Aorta (tissue), 5 donors: ENCODE results near the gene EP300. TPM values are rescaled to one million over a fixed set of nuclear protein-coding genes. Genes with fewer than 3 reads are reported as not detected.
A peak's percentile ranks its signal among the peaks of the same experiment; 100 is the strongest.
"Not testable (repeated sequence)": the region's sequence is repeated elsewhere in the genome, so short reads cannot be mapped to it uniquely, and the experiment has no call there.

Source experiments
- ATAC-seq: fragments of 200-7000 bp; cut with Tn5 transposase; one replicate; pipeline ENCODE4 v1.9.1; 2022; ENCODE audit warnings: moderate library complexity; ENCODE audit not compliant: low FRiP score
- DNase-seq, 2 donors: peaks; one replicate each; pipeline ENCODE4 v3.0.0-alpha.2; 2020
- H3K27ac ChIP-seq, 2 donors: one replicate each; pipeline ENCODE4 v1.5.1; 2013; ENCODE audit warnings: low read length in 2 of 2, mild to moderate bottlenecking in 2 of 2, moderate library complexity in 2 of 2, control low read depth in 1 of 2, inconsistent platforms in 1 of 2, low read depth in 1 of 2
- H3K27me3 ChIP-seq, 2 donors: one replicate each; pipeline ENCODE4 v1.6.1; 2013; ENCODE audit warnings: control low read depth in 1 of 2, low read length in 1 of 2, mild to moderate bottlenecking in 1 of 2, moderate library complexity in 1 of 2; ENCODE audit not compliant: insufficient read depth in 2 of 2, control insufficient read depth in 1 of 2
- H3K36me3 ChIP-seq, 2 donors: one replicate each; pipeline ENCODE4 v1.6.1; 2013; ENCODE audit warnings: control low read depth in 1 of 2, low read length in 1 of 2, mild to moderate bottlenecking in 1 of 2; ENCODE audit not compliant: insufficient read depth in 2 of 2, control insufficient read depth in 1 of 2
- H3K4me1 ChIP-seq, 2 donors: one replicate each; pipeline ENCODE4 v1.6.1; 2013; ENCODE audit warnings: low read length in 2 of 2, control low read depth in 1 of 2, mild to moderate bottlenecking in 1 of 2, moderate library complexity in 1 of 2; ENCODE audit not compliant: insufficient read depth in 2 of 2, control insufficient read depth in 1 of 2
- H3K4me3 ChIP-seq, 2 donors: one replicate each; pipeline ENCODE4 v1.5.1; 2013; ENCODE audit warnings: low read length in 2 of 2, control low read depth in 1 of 2, mild to moderate bottlenecking in 1 of 2
- H3K9me3 ChIP-seq: one replicate; pipeline ENCODE4 v1.6.1; 2013; ENCODE audit warnings: mild to moderate bottlenecking, low read length; ENCODE audit not compliant: control insufficient read depth
- WGBS, 2 donors: extraction: QIAGEN DNeasy Blood & Tissue Kit; methylation state at CpG; one replicate each; pipeline ENCODE4 v1.1.7; 2013; 5-methylcytosine and 5-hydroxymethylcytosine counted together
- intact Hi-C, 2 donors: fragments of 100-400 bp; cut with DNase I; formaldehyde crosslinking; loops; one replicate each; pipeline versions ENCODE4 v1.14.2 to v1.15.0; 2022
- polyA plus RNA-seq, 2 donors: library from polyadenylated mRNA; stranded (reverse); fragments of 200-250 nt; gene quantifications; one replicate each; pipeline ENCODE4 v1.2.3, GENCODE V29; 2013
- total RNA-seq, 2 donors: library from RNA; stranded (reverse); fragmentation: NEBNext Ultra II Directional; extraction: Animal tissue kit (Norgen Biotek cat#: 25700); gene quantifications; one replicate each; pipeline ENCODE4 v1.2.1, GENCODE V29; 2021
- donor health status: healthy with polysubstance abuse.
- donor health status: Bipolar disorder and iron deficiency.
- donor health status: DM: no; HTN: no; CAD: no.
- donor health status: DM: no; HTN: no; CAD: no.
- donor health status: DM: yes; HTN: yes; CAD: no.

EP300 gene
- total and polyA plus RNA-seq, 4 donors = 4.9 to 89.5 (median 36.8) TPM

DNA sequence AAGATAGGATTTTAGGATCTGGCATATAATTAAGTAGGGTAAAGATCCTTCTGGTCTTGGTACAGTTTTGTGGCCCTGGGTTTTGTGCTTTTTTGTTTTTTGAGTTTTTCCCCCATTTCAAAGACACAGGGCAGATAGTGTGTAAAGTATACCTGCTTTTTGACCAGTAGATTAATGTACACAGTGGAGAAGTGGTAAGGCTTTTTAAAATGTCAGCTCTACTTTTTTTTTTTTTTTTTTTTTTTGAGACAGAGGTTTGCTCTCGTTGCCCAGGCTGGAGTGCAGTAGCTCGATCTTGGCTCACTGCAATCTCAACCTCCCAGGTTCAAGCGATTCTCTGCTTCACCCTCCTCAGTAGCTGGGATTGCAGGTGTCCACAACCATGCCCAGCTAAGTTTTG is 4.0 kb downstream of the EP300 start:
- no peaks in the 10 kb centered on the region for H3K36me3 ChIP-seq
- WGBS, 2 donors = 42 to 54% methylated on average over 3 of the region's 3 CpGs
- ATAC-seq (no peak), DNase-seq (no peak)
- no peaks in the 10 kb centered on the region for H3K9me3 ChIP-seq
- H3K27ac ChIP-seq = no peak overlapping the region
- peaks cover 0 to 3% of the 10 kb centered on the region in 2 donors for H3K4me1 ChIP-seq
- no peak overlapping the region for H3K4me3 ChIP-seq
- H3K27me3 ChIP-seq = no peaks in the 10 kb centered on the region
- intact Hi-C loops = loop anchor here in 1 of 2 donors (10.0 kb wide), 1 partner anchor 98 kb away; no protein-coding TSS in a partner anchor

GRCh38 chr22:41096841-41097240 is 4.4 kb downstream of the EP300 start:
- Histone ChIP-seq H3K27ac (no peak overlapping the region), H3K9me3 (no peaks in the 10 kb centered on the region), H3K27me3 (no peaks in the 10 kb centered on the region), H3K36me3 (no peaks in the 10 kb centered on the region), H3K4me3 (no peak overlapping the region), H3K4me1 (peaks cover 0 to 3% of the 10 kb centered on the region in 2 donors)
- intact Hi-C loops = loop anchor here in 1 of 2 donors (10.0 kb wide), 1 partner anchor 98 kb away; no protein-coding TSS in a partner anchor
- no peak for ATAC-seq
- no peak for DNase-seq
- 51 to 54% methylated on average over 4 of the region's 4 CpGs for WGBS, 2 donors

- intact Hi-C loops = loop anchor here in 1 of 2 donors (10.0 kb wide), 1 partner anchor 96 kb away; no protein-coding TSS in a partner anchor
- no peaks in the 10 kb centered on the region for H3K9me3 ChIP-seq
- no peak overlapping the region for H3K4me3 ChIP-seq
- H3K4me1 ChIP-seq = peaks cover 2 to 6% of the 10 kb centered on the region in 2 donors
- no peaks in the 10 kb centered on the region for H3K27me3 ChIP-seq
- DNase-seq = no peak
- peak; percentile 33 for ATAC-seq
- H3K27ac ChIP-seq = no peak overlapping the region
- 85 to 87% methylated on average over 16 of the region's 16 CpGs for WGBS, 2 donors
- H3K36me3 ChIP-seq = no peaks in the 10 kb centered on the region
Observed at GRCh38 chr22:41099036-41099435, 6.6 kb downstream of the EP300 start.

GRCh38 chr22:41106122-41106968 is 14.0 kb downstream of the EP300 start:
- WGBS, 2 donors = 75 to 78% methylated on average over 8 of the region's 8 CpGs
- Histone ChIP-seq H3K27me3 (no peaks in the 10 kb centered on the region), H3K36me3 (peaks cover 0 to 3% of the 10 kb centered on the region in 2 donors), H3K27ac (no peak overlapping the region), H3K9me3 (no peaks in the 10 kb centered on the region), H3K4me3 (no peak overlapping the region), H3K4me1 (peaks cover 2 to 5% of the 10 kb centered on the region in 2 donors)
- ATAC-seq (no peak), DNase-seq (no peak)
- intact Hi-C loops = no loop called here

DNA sequence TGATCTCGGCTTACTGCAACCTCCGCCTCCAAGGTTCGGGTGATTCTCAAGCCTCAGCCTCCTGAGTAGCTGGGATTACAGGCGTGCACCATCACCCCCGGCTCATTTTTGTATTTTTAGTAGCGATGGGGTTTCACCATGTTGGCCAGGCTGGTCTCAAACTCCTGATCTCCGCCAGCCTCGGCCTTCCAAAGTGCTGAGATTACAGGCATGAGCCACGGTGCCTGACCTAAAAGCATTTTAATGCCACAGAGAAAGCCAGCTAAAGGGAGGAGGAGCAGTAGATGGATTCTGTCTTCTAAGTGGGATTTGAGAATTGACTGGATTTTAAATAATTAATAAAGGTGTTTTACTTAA is 14.6 kb downstream of the EP300 start:
- H3K9me3 ChIP-seq, H3K27me3 ChIP-seq, H3K27ac ChIP-seq, DNase-seq, H3K4me1 ChIP-seq, H3K4me3 ChIP-seq, intact Hi-C loops, ATAC-seq, H3K36me3 ChIP-seq: not testable (repeated sequence)
- WGBS, 2 donors = 81 to 83% methylated on average over 9 of the region's 9 CpGs

DNA sequence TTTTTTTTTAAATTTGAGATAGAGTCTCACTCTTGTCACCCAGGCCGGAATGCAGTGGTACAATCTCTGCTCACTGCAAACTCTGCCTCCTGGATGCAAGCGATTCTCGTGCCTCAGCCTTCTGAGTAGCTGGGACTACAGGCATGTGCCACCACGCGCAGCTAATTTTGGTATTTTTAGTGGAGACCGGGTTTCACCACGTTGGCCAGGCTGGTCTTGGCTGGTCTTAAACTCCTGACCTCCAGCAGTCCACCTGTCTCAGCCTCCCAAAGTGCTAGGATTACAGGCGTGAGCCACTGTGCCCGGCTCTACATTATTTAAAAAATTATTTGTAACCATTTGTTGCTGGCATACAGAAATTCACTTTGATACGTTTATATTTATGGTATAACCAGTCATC is 18.6 kb downstream of the EP300 start:
- Histone ChIP-seq H3K4me1 (peaks cover 0 to 3% of the 10 kb centered on the region in 2 donors), H3K27ac (no peak overlapping the region), H3K4me3 (no peak overlapping the region), H3K27me3 (no peaks in the 10 kb centered on the region), H3K36me3 (peaks cover 0 to 3% of the 10 kb centered on the region in 2 donors), H3K9me3 (no peaks in the 10 kb centered on the region)
- 84 to 86% methylated on average over 10 of the region's 10 CpGs for WGBS, 2 donors
- intact Hi-C loops = no loop called here
- ATAC-seq = no peak
- DNase-seq = no peak

- intact Hi-C loops = no loop called here
- no peak overlapping the region for H3K4me3 ChIP-seq
- H3K36me3 ChIP-seq = no peaks in the 10 kb centered on the region
- no peak overlapping the region for H3K27ac ChIP-seq
- H3K4me1 ChIP-seq = peaks cover 0 to 3% of the 10 kb centered on the region in 2 donors
- whole genome bisulfite sequencing, 2 donors = 97 to 98% methylated on average over 2 of the region's 2 CpGs
- DNase-seq (no peak), ATAC-seq (no peak)
- no peaks in the 10 kb centered on the region for H3K9me3 ChIP-seq
- no peaks in the 10 kb centered on the region for H3K27me3 ChIP-seq
Observed at GRCh38 chr22:41116342-41116741, 23.9 kb downstream of the EP300 start.

DNA sequence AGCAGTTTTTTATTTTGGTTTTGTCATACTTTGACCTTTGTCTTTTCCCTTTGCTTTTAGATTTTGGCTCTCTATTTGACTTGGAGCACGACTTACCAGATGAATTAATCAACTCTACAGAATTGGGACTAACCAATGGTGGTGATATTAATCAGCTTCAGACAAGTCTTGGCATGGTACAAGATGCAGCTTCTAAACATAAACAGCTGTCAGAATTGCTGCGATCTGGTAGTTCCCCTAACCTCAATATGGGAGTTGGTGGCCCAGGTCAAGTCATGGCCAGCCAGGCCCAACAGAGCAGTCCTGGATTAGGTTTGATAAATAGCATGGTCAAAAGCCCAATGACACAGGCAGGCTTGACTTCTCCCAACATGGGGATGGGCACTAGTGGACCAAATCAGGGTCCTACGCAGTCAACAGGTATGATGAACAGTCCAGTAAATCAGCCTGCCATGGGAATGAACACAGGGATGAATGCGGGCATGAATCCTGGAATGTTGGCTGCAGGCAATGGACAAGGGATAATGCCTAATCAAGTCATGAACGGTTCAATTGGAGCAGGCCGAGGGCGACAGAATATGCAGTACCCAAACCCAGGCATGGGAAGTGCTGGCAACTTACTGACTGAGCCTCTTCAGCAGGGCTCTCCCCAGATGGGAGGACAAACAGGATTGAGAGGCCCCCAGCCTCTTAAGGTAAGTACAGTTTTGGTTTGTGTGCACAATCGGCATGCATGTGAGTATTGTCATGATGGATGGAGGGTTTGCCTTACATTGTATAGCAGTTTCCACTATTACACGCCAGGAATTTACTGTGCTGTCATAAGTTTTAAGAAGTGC is 25.0 kb downstream of the EP300 start:
- intact Hi-C loops = no loop called here
- no peaks in the 10 kb centered on the region for H3K36me3 ChIP-seq
- no peaks in the 10 kb centered on the region for H3K27me3 ChIP-seq
- DNase-seq (no peak), ATAC-seq (no peak)
- H3K9me3 ChIP-seq = no peaks in the 10 kb centered on the region
- no peak overlapping the region for H3K27ac ChIP-seq
- H3K4me1 ChIP-seq = peaks cover 0 to 3% of the 10 kb centered on the region in 2 donors
- no peak overlapping the region for H3K4me3 ChIP-seq
- WGBS, 2 donors = 76 to 78% methylated on average over 9 of the region's 9 CpGs
